ENCODE measurements around the gene NEK7.
A peak's percentile ranks its signal among the peaks of the same experiment; 100 is the strongest.
"Not testable (repeated sequence)": the region's sequence is repeated elsewhere in the genome, so short reads cannot be mapped to it uniquely, and the experiment has no call there.

Gene NEK7

DNA sequence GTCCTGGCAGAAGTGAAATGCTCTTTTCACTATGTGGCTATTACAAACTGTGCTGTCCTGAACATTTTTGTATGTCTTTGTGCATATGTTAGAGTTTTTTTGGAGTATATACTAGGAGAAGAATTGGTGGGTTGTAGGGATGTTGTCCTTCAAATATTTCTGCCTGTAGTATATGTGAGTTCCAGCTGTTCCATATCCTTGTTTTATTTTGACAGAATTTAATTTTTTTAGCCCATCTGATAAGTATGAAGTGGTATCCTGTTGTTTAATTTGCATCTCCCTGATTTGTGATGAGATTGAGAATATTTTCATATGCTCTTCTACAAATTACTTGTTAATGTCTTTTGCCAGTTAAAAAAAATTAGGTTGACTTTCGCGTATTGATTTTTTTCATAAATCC, 34.3 kb downstream of the NEK7 start:
- TF ChIP-seq, protein P1, sequence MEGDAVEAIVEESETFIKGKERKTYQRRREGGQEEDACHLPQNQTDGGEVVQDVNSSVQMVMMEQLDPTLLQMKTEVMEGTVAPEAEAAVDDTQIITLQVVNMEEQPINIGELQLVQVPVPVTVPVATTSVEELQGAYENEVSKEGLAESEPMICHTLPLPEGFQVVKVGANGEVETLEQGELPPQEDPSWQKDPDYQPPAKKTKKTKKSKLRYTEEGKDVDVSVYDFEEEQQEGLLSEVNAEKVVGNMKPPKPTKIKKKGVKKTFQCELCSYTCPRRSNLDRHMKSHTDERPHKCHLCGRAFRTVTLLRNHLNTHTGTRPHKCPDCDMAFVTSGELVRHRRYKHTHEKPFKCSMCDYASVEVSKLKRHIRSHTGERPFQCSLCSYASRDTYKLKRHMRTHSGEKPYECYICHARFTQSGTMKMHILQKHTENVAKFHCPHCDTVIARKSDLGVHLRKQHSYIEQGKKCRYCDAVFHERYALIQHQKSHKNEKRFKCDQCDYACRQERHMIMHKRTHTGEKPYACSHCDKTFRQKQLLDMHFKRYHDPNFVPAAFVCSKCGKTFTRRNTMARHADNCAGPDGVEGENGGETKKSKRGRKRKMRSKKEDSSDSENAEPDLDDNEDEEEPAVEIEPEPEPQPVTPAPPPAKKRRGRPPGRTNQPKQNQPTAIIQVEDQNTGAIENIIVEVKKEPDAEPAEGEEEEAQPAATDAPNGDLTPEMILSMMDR (IDR thresholded peaks at IDR 0.05; ENCODE audit: extremely low read depth, missing control alignments), result no peak
- DNase-seq (ENCODE audit: low spot score), result no peak

DNA sequence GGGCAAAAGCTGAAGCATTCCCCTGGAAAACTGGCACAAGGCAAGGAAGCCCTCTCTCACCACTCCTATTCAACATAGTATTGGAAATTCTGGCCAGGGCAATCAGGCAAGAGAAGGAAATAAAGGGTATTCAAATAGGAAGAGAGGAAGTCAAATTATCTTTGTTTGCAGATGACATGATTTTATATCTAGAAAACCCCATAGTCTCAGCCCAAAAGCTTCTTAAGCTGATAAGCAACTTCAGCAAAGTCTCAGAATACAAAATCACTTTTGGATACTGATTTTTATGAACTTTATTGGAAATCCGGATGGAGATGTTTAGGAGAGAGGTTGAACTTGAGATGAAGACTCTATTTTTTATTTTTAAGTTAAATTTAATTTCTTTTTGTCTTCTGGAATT, 37.1 kb downstream of the NEK7 start:
- DNase-seq (ENCODE audit: low spot score), result not testable (repeated sequence)

DNA sequence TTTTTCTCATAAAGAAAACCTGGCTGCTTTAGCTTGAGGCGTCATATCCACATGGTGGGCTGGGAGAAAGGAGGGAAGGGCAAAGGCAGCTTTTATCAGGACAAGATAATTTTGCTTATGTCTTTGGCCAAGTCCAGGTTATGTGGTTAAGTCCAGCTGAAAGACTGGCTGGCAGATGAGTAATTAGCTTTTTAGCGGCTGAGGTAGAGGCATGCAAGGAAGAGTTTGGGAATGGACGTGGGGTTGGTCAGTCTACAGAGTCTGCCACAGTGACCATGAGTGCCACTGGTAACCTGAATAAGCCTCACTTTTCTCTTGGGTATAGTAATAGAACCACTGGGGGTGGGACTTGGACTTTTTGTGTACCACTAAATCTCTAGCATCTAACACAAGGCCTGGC, 39.8 kb downstream of the NEK7 start:
- TF ChIP-seq, protein P1 (IDR thresholded peaks at IDR 0.05; ENCODE audit: extremely low read depth, missing control alignments), result no peak
- DNase-seq (ENCODE audit: low spot score), result no peak

DNA sequence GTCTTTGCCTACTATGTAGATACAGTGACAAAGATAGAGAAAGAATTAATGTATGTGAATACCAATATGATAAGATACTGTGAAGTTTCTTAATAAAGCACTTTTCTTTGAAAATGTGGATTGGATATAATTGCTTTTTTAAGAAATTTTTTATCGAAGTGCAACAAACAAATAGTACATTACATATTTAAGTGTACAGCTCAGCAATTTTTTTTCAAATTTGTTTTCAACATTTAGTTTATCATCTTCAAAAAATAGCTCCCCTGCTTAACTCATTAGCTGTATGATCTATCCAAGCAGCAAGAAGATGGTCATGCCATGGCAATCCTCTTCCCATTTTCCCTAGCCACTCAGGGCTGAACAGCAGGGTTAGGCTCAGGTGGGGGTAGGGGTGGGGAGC, 40.5 kb downstream of the NEK7 start:
- no peak for DNase-seq (ENCODE audit: low spot score)
- TF ChIP-seq, protein P1 (IDR thresholded peaks at IDR 0.05; ENCODE audit: extremely low read depth, missing control alignments), result no peak

DNA sequence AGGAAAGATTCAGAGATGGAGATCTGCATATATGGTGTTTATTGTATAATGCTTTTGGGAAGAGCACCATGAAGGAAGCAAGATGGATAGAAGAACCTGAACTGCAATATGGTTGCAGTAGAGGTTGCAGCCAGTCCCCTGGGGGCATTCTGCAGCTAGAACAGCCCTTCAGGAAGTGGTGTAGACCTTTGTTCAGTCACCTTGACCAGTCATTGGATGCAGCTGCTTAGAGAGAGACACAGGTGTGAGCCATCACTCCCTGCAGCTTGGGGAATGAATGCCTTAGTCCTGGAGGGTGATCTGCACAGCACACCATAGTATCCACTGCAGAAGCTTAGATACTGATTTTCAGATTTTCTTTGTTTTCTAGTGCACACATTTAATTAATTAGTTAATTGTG, 42.3 kb downstream of the NEK7 start:
- TF ChIP-seq, protein P1 (IDR thresholded peaks at IDR 0.05; ENCODE audit: extremely low read depth, missing control alignments), result no peak
- DNase-seq (ENCODE audit: low spot score), result peak; percentile 8

DNA sequence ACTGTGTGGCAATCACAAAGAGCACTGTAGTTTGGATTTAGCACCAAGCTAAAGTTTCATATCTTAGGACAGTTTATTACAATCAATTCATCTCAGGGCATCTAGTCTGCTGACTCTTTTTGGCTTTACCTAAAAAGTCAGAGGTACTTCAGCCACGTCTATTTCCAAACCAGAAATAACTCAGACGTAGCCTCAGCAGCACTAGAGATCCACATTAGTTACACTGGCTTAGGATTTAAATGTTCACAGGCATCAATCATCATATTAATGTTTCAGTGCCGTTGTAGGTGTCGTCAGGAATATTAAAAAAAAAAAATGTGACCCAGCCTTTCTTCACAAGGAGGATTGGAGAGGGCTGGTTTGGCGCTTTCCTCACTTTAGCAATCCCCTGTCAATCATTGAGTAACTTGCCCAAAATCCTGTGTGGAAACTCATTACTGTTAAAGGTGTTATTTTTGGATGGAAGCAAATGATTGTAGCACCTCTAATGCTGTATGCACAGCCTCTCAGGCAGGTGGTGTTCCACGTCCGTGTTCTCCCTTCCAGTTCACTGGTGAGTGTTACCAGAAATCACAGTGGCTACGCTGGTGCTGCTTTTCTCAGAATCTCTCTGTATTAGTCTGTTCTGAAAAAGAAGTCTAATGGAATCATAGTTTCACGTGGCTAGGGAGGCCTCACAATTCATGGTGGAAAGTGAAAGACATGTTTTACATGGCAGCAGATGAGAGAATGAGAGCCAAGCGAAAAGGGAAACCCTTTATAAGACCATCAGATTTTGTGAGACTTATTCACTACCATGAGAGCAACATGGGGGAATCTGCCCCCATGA, 45.4 kb downstream of the NEK7 start:
- peak; percentile 24 for DNase-seq (ENCODE audit: low spot score)
- TF ChIP-seq, protein P1 (IDR thresholded peaks at IDR 0.05; ENCODE audit: extremely low read depth, missing control alignments), result no peak

DNA sequence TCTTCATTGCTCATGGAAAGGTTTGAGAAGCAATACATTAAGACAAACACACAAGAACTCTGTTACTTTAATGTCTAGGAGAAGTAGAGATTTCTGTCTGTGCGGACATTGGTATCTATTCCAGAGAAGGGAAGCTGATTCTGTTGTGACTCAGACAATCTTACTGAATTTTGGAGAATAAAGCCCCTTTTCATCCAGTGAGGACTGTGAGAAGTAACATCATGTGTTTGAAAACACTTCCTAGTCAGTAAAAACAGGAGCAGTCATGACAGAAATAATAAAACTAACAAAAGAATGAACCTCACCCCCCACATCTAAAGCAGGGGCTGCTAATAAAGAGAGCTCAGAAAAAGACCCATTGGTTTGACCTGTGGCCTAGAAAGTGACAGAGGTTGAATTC, 46.6 kb downstream of the NEK7 start:
- DNase-seq (ENCODE audit: low spot score), result no peak
- TF ChIP-seq, protein P1 (IDR thresholded peaks at IDR 0.05; ENCODE audit: extremely low read depth, missing control alignments), result no peak

Measured in GM20000 (cell line).